NCI-H460 (cell line): ENCODE data around the gene SNTG2. TPM values are rescaled to one million over a fixed set of nuclear protein-coding genes. Genes with fewer than 3 reads are reported as not detected.
"Not testable (repeated sequence)": the region's sequence is repeated elsewhere in the genome, so short reads cannot be mapped to it uniquely, and the experiment has no call there.

Source experiments
- DNase-seq: peaks from one replicate; pipeline ENCODE4 v3.0.0-alpha.2; 2016; ENCODE audit warnings: low read depth; ENCODE audit errors: extremely low read depth
- total RNA-seq: library from RNA; depleted of rRNA; stranded (reverse); fragments of >200 nt; shearing (Covaris generic); gene quantifications from 2 replicates; pipeline ENCODE4 v1.2.3, GENCODE V29; 2014

SNTG2 gene
- total RNA-seq, 1 experiment from 2014 or later = not detected

GRCh38 chr2:1393321-1393720 lies 442.7 kb downstream of the SNTG2 start:
- no peak for DNase-seq

GRCh38 chr2:1394709-1395408 lies 444.2 kb downstream of the SNTG2 start:
- DNase-seq = no peak

- no peak for DNase-seq
Measured at GRCh38 chr2:1397350-1397749, 446.7 kb downstream of the SNTG2 start.

GRCh38 chr2:1398191-1398590 lies 447.5 kb downstream of the SNTG2 start:
- no peak for DNase-seq

DNA sequence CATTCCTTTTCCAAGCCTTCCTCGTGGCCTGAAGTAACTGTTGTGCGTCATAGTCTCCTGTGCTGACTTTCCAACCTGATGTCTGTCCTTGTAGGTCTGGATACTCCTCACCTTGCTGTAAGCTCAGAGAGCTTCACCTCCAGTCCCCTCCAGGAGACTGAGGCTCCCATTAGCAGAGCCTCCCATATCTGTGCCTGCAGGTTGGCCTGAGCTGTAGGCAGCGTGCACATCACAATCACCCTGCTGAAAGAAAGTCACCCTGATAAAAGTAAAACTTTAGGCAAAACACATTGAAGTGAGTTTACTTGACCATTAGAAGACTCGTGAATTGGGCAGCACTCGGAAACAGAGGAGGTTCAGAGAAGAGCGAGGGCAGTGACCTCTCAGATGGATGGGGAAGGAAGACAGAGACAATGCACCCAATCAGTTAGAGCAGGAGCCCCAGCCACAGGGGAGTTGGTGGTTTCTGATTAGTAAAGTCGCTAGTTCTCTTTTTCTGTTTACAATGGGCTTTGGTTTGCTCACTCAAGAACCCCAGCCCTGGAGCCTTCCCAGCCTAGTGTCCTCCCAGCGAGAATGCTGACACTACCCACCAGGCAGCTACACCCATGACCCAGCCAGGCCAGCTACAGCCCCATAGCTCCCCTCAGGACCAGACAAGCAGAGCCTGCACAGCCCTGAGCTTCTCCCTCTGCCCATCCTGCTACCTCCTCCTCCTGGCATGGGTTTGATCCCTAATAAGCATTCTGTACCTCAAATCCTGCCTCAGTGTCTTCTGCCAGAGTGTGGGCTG lies 450.5 kb downstream of the SNTG2 start:
- DNase-seq = no peak

GRCh38 chr2:1402064-1402463 lies 451.4 kb downstream of the SNTG2 start:
- no peak for DNase-seq

DNA sequence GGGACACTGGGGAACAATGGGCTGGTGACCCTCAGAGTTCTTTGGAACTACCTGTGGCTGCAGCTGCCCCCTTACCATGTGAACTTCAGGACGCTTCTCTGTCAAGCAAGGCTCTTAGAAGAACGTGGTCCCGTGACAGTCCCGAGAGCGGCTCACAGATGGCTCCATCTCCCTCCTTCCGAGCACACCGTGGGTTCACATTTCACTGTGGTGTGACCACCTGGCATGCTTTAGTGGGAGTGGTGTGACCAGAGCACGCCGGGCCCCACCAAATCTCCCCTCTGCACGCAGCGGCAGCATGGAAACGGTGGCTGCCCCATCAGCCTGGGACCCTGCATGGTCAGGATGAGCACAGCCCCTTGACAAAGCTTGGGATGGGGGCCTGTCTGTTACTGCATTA lies 452.9 kb downstream of the SNTG2 start:
- DNase-seq = no peak

GRCh38 chr2:1405124-1405523 lies 454.5 kb downstream of the SNTG2 start:
- no peak for DNase-seq

- no peak for DNase-seq
Measured at GRCh38 chr2:1405967-1406366, 455.3 kb downstream of the SNTG2 start.

DNA sequence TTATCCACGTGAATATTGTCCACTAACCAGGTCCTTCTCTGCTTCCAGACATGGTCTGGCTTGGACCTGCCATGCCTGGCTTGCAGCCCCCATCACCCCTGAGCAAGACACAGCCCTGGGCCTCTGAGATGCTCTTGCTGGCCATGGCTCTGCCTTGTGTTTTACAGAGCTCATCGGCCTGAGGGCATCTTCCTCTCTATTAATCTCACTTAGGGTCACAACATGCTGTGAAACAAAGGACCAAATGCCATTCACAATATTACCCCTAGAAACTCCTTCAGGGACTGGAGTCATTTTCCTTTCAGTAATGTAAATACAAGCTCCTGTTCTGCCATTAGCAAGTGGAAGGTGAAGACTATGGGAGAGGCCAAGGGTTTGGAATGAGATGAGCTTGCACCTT lies 455.8 kb downstream of the SNTG2 start:
- no peak for DNase-seq

GRCh38 chr2:1407950-1408675 lies 457.5 kb downstream of the SNTG2 start:
- DNase-seq = no peak

DNA sequence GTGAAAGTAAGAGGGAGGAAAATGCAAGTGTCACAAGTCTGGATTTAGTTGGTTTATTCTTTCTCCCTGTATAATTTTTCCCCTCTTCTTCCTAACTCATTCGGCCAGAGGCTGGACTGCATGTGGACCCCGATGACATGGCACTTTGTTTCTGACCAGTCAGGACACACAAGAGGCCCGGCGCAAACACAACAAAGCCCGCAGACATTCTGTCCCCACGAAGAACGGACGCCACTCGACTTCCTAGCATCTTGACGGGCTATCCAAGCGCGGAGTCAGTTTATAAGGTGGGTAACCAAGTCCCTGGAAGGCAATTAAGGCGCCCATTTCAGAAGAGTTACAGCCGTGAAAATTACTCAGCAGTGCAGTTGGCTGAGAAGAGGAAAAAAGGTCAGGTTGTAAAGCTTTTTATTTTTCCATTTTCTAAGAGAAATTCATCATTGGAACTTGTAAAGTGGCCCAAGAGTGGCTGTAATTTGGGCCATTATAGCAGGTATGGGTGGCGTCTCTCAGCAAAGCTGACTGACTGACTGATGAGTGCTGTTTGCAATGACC lies 462.6 kb downstream of the SNTG2 start, which contains the start of gene TPO:
Gene TPO, plus strand, starts transcription at position 308 of the 555 bp plus-strand sequence. CDS start 946 bp downstream, outside the sequence.
- no peak for DNase-seq

GRCh38 chr2:1414121-1414520 lies 463.5 kb downstream of the SNTG2 start:
- DNase-seq = no peak

DNA sequence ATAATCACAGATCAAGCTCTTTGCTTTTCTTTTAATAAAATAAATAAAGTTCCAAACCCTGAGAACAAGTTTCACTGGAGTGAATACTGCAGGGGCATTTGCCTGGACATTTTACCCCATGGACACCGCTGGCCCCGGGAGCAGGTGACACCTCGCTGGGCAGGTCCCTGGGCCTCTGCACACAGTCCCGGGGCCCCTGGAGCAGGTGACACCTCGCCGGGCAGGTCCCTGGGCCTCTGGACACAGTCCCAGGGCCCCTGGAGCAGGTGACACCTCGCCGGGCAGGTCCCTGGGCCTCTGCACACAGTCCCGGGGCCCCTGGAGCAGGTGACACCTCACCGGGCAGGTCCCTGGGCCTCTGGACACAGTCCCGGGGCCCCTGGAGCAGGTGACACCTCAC lies 464.3 kb downstream of the SNTG2 start:
- DNase-seq = not testable (repeated sequence)

DNA sequence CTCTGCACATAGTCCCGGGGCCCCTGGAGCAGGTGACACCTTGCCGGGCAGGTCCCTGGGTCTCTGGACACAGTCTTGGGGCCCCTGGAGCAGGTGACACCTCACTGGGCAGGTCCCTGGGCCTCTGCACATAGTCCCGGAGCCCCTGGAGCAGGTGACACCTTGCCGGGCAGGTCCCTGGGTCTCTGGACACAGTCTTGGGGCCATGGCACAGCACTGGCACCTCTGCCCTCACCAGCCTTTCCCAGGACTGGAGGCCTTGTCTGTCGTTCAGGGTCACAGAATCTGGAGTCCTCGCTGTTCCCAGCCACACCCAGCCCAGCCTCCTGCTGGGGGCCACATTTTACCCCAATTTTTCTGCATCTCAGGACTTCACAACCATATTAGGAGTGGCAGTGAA lies 464.9 kb downstream of the SNTG2 start:
- no peak for DNase-seq
